Dermis microvascular lymphatic vessel endothelial cell (primary cell): ENCODE measurements around the gene RASSF7. TPM values are rescaled to one million over a fixed set of nuclear protein-coding genes. Genes with fewer than 3 reads are reported as not detected.
A peak's percentile ranks its signal among the peaks of the same experiment; 100 is the strongest.

Source experiments
- DNase-seq, 2 donors: peaks; one replicate each; pipeline versions ENCODE4 v3.0.0 to v3.0.0-alpha.2; 2010; ENCODE audit warnings: low read depth in 2 of 2
- total RNA-seq: library from RNA; depleted of rRNA; stranded (reverse); fragments of >200 nt; gene quantifications from 2 replicates; pipeline ENCODE4 v1.2.1, GENCODE V29; 2014

RASSF7 gene
- total RNA-seq, 1 donor from 2014 or later = 13.9 TPM

DNA sequence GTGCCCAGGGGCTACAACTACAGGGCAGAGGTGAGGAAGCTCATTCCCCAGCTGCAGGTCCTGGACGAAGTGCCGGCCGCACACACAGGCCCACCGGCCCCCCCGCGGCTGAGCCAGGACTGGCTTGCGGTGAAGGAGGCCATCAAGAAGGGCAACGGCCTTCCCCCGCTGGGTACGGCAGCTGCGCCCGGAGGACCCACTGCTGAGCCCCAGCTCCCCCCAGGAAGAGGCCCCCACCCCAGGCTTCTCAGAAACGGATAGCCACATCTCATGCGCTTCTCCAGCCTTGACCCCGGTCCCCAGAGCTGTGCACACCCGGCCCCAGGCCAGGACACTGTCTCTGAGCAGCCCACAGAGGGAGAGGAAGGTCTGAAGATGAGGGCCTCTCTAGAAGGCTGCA, 9.6 kb upstream of the RASSF7 start:
- DNase-seq = no peak

DNA sequence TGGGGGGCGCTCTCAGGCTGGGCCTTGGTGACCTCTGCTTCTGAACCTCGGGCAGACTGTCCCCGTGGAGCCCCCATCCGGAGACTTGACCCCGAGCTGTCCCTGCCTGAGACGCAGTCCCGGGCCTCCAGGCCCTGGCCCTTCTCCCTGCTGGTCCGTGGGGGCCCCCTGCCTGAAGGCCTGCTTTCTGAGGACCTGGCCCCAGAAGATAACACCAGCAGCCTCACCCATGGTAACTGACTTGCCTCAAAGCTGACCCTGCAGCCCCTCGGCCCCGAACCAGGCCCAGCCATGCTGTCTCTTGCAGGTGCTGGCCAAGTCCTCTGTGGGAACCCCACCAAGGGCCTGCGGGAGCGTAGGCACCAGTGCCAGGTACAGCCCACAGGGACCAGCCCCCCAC, 9.2 kb upstream of the RASSF7 start:
- DNase-seq = no peak

DNA sequence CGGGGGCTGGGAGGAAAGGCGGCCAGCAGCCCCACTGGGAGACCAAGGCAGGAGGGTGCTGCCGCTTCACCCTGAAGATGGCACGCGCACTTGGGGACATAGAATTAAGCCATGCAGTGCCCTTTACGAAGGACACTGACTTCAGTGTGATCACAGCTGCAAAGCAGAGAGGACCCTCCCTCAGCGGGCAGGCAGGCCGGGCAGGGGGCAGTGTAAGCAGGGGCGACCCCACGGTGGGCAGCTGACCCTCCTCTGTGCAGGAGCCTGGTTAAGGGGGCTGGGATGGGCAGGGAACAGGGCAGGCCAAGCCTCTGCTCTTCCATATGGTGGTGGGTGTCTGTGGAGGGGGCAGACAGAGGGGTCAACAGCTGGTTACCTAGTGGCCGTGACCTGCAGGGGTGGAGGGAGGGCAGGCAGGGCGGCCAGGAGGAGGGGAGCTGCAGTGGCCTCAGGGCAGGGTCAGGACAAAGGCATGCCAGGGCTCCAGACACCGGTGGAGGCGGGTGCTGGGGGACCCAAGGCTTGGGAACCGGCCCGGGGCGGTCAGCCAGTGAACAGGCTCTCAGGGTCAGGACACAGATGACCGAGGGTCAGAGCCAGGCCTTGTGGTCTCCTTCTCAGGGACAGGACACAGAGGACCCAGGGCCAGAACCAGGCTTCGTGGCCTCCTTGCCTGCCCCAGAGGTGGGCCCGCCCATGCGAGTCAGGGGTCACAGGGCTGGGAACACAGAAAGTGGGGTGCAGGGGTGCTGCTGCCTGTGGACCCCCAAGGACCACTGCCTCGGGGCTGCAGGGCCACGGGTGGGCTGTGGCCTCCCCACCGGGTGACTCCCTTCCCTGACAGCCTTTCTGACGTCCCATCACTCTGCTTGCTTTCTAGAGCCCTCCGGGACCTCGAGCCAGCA, 7.4 kb upstream of the RASSF7 start:
- DNase-seq = no peak

DNA sequence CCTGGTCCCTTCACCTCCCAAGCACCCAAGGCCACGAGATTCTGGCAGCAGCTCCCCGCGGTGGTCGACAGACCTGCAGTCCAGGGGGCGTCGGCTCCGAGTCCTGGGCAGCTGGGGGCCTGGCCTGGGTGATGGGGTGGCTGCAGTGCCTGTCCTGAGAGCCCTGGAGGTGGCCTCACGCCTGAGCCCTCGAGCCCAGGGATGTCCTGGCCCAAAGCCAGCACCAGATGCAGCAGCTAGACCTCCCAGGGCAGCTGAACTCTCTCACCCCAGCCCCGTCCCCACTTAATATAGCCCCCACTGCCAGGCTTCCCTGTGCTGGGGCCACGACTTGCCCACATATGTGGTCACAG, 6.8 kb upstream of the RASSF7 start:
- DNase-seq = no peak

DNA sequence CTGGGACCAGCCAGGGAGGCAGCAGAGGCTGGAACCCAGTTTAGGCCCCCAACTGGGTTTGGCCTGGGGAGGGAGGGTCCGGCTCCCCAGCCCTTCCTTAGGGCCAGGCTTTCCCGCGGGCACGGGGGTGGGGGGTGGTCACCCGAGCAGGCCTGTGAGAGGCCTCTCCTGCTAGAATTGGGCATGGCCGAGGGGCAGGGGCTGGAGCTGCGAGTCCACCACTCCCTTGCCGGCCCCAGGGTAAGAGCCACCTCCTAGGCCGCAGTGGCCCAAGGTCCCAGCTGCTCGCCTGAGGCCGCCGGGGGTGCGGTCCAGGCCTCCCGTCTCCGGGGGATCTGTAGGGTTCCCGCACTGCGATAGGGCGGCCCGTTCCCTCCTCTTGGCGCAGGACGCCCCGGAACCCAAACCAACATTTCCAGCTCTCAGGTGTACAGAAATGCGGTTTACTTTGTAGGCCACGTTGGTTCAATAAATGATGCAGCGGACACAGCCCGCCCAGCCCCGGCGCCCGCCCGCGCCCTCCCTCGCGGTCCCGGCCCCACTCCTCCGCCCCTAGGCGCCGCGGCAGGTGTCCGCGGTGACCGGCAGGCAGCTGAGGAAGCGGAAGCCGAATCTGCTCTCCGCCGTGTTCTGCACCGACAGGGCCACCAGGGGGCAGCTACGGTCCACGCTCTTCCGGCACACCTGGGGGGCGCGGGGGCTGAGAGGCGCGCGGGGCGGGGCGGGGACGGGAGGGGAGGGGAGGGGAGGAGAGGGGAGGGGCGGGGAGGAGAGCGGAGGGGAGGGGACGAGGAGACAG, 6.1 kb upstream of the RASSF7 start:
- DNase-seq = peak in 1 of 2 donors; percentile 53

DNA sequence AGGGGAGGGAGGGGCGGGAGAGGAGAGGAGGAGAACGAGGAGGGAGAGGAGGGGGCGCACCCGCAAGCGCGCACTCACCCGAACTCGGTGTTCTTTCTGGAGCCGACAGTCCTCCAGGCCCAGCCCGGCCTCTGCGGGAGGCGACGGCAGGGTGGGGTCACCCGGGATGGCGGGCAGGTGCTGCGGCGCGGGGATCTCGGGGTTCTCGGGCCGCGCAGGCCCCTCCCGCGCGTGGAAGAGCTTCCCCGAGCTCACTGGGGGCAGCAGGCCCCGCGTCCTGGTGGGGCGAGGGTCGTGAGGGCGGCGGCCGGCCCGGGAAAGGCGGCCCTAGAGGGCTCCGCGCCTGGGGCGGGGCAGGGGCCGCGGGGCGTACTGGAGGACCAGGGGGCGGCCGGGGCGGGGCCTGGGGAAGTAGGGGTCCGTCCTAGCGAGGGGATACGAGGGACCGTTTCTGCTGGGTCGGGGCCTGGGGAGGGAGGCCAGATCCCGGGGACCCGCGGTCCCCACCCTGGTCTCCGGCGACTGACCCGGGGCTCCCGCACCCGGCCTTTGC, 5.5 kb upstream of the RASSF7 start:
- no peak for DNase-seq

DNA sequence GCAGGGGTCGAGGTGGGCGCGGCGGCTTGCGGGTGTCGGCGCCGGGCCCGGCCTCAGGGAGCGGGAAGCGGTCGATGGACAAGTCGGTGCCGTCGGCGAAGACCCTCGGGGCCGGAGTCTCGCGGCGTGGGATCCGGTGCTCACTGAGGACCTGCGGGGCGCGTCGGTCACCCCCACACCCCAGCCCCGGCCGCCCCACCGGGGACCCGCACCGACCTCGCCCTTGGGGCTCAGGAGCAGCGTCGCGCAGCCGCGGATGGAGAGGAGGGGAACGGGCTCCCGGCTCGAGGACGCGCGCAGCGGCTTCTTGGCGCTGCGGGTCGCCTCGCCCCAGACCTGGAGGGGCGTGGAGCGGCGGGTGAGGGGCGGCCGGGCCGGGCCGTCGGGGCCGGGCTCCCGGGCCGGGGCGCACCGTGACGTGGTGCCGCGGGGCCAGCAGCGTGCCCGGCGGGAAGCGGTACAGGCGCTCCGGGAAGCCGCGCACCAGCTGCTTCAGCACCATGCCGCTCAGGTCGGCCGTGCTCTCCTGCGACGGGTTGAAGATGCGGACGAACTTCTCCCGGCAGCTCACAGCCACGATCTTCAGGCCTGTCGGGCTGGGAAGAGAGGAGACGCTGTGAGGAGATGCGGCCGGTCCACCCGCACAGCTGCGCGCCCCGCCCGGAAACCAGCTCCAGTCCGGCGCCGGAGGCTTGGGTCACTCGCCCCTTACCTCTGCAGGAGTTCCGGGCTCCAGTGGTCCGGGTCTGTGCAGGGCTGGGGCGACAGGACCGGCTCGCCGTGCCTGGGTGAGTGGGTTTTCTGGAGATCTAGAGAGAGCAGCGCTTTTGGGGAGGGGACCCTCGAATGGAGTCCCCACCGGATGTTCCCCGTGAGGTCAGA, 4.7 kb upstream of the RASSF7 start:
- DNase-seq = no peak

DNA sequence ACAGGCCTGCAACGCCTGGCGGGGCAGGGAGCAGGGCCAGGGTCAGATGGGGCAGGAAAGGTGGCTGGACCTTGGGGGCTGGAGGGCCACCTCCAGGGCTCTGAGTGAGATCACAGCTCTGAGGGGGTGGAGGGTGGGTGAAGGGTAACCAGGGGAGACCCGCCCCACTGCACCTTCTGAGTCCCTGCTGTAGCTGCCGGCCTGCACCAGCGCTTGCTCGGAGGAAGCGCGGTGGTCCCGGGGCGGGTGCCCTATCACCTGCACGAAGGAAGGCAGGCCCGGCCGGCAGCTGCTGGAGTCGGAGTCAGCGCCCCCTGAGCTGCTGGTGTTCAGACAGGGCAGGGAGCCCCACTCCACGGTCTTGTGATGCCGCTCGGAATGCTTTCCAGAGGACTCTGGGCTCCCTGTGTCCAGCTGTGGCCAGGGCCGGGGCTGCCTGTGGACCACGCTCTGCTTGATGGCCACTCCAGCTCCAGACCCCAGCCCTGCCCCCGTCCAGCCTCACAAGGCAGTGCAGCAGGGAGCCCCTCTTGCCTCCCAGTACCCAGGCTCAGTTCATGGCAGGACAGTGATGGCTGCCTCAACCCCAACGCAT, 4.0 kb upstream of the RASSF7 start:
- no peak for DNase-seq

DNA sequence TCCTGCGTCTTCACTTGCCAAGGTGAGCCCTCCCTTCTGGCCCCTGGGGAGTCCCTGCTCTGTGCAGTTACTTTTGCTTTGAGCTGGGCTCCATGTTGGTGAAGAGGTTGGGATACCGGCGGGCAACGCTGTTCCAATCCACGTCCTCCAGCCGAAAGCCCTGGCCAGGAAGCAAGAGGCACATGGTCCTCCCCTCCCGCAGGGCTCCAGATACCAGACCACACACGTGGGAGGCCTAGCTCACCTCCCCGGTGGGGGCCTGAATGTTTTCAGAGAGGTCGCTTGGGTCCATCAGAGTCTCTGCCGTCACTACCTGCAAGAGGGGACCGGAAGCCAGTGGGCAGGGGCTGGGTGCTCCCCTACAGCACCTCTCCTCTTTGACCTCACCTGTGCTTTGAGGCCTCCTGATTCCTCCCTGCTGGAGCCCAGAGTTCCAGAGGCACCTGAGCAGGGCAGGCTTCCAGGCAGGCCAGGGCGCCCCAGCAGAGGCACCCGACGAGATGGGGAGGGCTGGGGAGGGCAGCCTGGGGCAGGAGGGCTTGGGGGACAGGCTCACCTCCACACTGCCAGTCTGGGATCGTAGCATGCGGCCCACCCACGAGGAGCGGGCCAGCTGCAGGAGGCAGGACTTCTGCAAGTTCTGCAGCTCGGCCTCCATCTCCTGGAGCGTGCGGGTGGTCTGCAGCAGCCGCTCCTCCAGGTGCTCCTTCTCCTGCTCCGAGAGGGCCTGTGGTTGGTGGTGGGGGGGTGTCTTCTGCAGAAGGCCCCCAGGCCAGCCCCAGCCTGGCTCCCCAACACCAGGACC, 3.2 kb upstream of the RASSF7 start:
- no peak for DNase-seq

DNA sequence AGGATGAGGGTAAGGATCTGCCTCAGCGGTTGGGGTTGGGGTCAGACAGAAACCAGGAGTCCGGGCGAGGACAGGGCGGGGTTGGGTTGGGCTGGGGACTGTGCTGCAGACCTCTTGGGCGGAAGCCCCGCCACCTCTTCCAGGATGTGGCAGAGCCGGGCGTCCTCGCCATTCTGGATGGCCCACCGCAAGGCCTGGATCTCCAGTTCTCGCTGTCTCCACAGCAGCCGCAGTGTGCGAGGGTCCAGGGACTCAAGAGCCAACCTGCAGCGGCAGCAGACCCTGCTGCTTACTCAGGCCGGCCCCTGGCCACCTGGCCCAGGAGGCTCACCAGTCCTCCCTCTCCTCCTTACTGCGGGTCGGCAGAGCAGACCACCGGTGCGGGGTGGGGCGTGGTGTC, 2.3 kb upstream of the RASSF7 start:
- DNase-seq = no peak

DNA sequence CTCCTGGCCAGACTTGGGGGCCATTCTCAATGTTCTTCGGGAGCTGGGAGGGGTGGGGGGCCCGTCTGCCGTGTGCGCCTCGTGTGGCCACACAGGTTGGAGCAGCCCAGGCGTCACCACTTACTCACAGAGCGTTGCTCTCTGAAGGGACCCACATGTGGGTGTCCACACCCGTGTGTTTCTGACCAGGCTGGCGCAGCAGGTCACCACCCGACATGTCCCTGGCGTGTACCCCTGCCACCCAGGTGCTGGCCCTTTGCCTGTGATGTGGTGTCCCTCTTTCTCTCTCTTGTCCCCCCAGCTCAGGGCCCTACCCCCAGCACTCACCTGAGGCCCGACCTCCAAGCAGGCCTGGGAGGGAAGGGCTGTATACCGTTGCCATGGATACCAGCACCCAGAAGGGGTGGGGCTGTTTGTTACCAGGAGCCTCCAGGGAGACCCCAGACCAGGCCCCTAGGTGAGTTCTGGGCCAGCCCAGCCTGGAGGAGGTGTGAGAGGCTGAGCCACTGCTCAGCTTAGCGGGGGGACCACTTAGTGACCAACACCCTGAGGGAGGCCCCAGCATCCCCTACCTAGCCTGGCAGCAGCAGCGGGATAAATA, 1.6 kb upstream of the RASSF7 start:
- DNase-seq = no peak

DNA sequence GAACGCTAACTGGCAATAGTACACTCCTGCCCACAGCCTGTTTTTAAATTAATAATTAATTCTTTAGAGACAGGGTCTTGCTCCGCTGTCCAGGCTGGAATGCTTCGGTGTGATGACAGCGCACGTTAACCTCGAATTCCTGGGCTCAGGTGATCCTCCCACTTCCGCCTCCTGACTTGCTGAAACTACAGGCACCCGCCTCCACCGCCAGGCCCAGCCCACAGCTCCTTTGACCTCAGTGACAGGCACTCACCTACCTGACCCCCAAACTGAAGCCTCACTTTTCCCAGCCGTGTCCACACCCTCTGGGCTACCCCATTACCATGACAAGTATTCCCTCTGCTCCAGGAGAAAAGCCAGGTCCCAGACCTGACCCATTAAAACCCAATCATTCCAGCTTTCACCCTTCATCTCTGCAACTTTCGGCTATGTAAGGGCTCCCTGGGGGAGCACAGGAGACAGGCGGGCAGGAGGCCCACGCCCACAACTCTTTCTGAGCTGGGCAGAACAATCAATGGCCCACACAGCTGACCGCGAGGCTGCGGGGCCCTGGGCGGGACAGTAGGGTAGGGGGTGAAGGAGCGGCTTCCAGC, 962 bp upstream of the RASSF7 start:
- DNase-seq = no peak

DNA sequence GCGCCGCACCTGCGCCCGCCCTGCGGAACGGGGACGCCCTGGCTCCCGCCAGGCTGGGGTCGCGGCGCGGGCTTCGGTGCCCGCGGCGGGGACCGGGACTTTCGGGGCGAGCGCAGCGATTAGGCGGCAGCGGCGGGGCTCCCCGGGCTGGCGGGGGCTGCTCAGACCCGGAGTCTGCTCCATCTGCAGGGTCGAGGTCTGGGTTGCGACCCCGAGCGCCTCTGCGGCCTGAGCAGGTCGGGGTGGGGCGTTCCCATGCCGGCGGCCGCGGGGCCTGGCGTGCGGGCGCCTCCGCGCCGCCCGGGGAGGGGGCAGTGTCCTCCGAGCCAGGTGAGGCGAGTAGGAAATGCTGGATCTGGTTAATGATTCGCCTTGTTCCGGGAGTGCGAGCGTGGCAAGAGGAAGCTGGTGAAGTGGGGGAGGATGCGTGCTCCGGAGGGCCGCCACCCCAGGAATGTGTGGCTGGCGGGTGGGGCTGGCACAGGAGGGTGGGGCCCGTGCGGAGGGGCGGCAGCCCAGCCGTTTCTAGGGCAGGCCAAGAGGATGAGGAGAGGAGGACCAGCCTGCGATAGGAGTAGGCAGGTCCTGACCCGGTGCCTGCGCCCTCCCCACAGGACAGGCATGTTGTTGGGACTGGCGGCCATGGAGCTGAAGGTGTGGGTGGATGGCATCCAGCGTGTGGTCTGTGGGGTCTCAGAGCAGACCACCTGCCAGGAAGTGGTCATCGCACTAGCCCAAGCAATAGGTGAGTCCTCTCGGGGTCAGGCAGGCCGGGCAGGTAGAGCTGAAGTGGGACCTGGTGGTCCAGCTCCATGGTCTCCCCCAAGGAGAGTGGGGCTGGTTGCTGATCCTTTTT, 606 bp downstream of the RASSF7 start:
- DNase-seq = peak in 1 of 2 donors; percentile 23

DNA sequence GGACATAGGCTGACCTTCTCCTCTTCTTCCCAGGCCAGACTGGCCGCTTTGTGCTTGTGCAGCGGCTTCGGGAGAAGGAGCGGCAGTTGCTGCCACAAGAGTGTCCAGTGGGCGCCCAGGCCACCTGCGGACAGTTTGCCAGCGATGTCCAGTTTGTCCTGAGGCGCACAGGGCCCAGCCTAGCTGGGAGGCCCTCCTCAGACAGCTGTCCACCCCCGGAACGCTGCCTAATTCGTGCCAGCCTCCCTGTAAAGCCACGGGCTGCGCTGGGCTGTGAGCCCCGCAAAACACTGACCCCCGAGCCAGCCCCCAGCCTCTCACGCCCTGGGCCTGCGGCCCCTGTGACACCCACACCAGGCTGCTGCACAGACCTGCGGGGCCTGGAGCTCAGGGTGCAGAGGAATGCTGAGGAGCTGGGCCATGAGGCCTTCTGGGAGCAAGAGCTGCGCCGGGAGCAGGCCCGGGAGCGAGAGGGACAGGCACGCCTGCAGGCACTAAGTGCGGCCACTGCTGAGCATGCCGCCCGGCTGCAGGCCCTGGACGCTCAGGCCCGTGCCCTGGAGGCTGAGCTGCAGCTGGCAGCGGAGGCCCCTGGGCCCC, 1.4 kb downstream of the RASSF7 start:
- DNase-seq = no peak

DNA sequence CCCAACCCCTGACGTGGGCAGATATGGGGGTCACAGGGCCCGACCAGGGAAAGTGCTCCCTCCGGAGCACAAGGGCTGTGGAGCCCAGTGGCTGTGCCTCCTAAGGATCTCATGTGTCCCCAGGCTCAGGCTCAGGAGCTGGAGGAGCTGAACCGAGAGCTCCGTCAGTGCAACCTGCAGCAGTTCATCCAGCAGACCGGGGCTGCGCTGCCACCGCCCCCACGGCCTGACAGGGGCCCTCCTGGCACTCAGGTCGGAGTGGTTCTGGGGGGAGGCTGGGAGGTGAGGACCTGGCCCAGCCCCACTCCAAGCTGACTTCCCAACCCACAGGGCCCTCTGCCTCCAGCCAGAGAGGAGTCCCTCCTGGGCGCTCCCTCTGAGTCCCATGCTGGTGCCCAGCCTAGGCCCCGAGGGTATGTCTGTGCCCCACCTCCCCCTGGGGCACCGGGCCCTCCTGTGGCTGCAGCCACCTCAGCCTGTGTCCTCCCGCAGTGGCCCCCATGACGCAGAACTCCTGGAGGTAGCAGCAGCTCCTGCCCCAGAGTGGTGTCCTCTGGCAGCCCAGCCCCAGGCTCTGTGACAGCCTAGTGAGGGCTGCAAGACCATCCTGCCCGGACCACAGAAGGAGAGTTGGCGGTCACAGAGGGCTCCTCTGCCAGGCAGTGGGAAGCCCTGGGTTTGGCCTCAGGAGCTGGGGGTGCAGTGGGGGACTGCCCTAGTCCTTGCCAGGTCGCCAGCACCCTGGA, 2.5 kb downstream of the RASSF7 start:
- DNase-seq = no peak

DNA sequence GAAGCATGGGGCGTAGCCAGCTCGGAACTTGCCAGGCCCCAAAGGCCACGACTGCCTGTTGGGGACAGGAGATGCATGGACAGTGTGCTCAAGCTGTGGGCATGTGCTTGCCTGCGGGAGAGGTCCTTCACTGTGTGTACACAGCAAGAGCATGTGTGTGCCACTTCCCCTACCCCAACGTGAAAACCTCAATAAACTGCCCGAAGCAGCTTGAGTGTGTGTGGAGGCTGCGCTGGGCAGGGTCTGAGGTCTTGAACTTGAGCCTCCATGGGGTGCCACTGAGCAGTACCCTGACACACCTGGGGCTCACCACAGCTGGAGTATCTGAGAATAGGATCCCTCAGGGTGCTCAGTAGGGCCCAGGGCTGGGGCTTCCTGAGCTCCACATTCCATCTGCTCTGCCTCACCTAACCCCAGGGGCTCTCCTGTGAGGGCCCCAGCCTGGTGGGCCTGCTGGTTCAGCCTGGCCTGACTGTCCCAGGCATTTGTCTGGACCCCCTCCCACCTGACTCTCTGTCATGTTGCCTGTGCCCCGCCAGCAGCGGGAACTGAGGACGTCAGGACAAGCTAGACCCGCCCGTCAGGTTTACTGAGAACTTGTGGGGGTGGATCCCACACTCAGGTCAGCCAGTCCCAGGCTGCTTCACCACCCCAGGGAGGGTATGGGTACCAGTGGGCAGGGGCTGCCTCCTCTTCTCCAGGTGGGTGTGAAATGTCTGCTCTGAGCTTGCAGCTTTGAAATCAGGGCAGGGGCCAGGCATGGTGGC, 3.2 kb downstream of the RASSF7 start:
- DNase-seq = no peak
